Measurements from ENCODE around the gene AOPEP. TPM values are rescaled to one million over a fixed set of nuclear protein-coding genes. Genes with fewer than 3 reads are reported as not detected.

The AOPEP gene
- total and polyA plus RNA-seq, 2 of the 13 experiments (the other 11 are each of a cell fraction or from before 2014, with no cell fraction given): 22.2 to 41.6 TPM

DNA sequence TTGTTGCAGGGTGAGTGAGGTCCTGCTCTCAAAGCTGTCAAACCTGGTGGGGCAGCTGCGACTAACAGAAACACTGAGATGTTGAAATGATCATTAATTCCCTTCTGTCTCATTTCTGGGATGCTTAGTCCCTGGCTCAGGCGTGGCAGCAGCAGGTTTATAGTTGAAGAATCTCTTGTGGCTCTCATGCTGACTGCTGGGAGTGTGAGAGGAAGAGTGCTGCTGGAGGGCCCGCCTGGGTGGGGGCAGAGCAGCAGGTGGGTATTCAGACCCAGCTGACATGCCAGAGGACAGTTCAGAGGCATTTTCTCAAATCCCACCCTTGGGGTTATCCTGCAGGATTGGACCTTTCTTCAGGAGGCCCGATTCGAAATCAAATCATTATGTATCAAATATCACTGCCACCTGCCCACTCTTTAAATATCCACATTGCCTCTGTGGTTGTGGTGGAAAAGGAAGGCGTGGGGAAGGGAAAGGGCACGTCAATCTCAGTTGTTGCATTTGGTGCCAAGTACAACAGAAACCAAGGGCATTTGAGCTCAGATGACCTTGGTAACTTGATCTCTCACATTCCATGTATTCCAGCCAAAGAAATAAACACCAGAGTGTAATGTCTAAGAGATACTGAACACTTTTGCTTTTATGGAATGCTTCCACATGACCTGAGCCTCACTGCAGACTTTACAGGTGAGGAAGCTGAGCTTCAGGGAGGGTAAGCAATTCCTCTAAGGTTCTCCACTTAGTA, 224.3 kb downstream of the AOPEP start (continued):
- TF ChIP-seq FOSL2 (CRISPR knock-in tag; IDR thresholded peaks at IDR 0.05) (peak; percentile 45), RXRA (CRISPR knock-in tag; IDR thresholded peaks at IDR 0.05) (peak; percentile 55; the same call in 1 of the 2 replicates), GFI1 (CRISPR knock-in tag; IDR thresholded peaks at IDR 0.05; ENCODE audit: borderline replicate concordance) (peak; percentile 99), PCBP2 (optimal IDR thresholded peaks at IDR 0.05; ENCODE audit: low read depth, low read length, poor library complexity, severe bottlenecking) (no peak), NFIB (CRISPR knock-in tag; IDR thresholded peaks at IDR 0.05; ENCODE audit: borderline replicate concordance) (no peak), FOXA1 (IDR thresholded peaks at IDR 0.05) (no peak), FOXA1 (CRISPR knock-in tag; IDR thresholded peaks at IDR 0.05) (peak; percentile 70), ARID2 (CRISPR knock-in tag; IDR thresholded peaks at IDR 0.05; ENCODE audit: borderline replicate concordance) (no peak), ZNF317 (CRISPR knock-in tag; IDR thresholded peaks at IDR 0.05) (peak; percentile 62; the same call in 1 of the 2 replicates), MED1 (CRISPR knock-in tag; IDR thresholded peaks at IDR 0.05) (peak; percentile 87), SMC3 (IDR thresholded peaks at IDR 0.05; ENCODE audit: low read length) (0 out of 2 replicates have a peak, but pooled peaks have one; percentile 4), NR2F1 (CRISPR knock-in tag; IDR thresholded peaks at IDR 0.05) (peak in 1 of 2 experiments; percentile 48; a peak in 1 of 4 replicates), MIER2 (CRISPR knock-in tag; IDR thresholded peaks at IDR 0.05) (0 out of 2 replicates have a peak, but pooled peaks have one; percentile 43), HDAC1 (CRISPR knock-in tag; IDR thresholded peaks at IDR 0.05) (peak; percentile 65; the same call in 1 of the 2 replicates), FOXK1 (CRISPR knock-in tag; IDR thresholded peaks at IDR 0.05; ENCODE audit: borderline replicate concordance, low read depth) (peak; percentile 29; the same call in 1 of the 2 replicates), ATF1 (CRISPR knock-in tag; IDR thresholded peaks at IDR 0.05) (no peak)
- TF ChIP-seq, protein P1, sequence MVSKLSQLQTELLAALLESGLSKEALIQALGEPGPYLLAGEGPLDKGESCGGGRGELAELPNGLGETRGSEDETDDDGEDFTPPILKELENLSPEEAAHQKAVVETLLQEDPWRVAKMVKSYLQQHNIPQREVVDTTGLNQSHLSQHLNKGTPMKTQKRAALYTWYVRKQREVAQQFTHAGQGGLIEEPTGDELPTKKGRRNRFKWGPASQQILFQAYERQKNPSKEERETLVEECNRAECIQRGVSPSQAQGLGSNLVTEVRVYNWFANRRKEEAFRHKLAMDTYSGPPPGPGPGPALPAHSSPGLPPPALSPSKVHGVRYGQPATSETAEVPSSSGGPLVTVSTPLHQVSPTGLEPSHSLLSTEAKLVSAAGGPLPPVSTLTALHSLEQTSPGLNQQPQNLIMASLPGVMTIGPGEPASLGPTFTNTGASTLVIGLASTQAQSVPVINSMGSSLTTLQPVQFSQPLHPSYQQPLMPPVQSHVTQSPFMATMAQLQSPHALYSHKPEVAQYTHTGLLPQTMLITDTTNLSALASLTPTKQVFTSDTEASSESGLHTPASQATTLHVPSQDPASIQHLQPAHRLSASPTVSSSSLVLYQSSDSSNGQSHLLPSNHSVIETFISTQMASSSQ (IDR thresholded peaks at IDR 0.05; ENCODE audit: low read depth): no peak
- TF ChIP-seq, protein P1 (CRISPR knock-in tag; IDR thresholded peaks at IDR 0.05; ENCODE audit: borderline replicate concordance): 0 out of 2 replicates have a peak, but pooled peaks have one; percentile 32
- TF ChIP-seq, protein P2, sequence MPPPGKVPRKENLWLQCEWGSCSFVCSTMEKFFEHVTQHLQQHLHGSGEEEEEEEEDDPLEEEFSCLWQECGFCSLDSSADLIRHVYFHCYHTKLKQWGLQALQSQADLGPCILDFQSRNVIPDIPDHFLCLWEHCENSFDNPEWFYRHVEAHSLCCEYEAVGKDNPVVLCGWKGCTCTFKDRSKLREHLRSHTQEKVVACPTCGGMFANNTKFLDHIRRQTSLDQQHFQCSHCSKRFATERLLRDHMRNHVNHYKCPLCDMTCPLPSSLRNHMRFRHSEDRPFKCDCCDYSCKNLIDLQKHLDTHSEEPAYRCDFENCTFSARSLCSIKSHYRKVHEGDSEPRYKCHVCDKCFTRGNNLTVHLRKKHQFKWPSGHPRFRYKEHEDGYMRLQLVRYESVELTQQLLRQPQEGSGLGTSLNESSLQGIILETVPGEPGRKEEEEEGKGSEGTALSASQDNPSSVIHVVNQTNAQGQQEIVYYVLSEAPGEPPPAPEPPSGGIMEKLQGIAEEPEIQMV (CRISPR knock-in tag; IDR thresholded peaks at IDR 0.05; ENCODE audit: low read depth): no peak
- TF ChIP-seq, protein P3, sequence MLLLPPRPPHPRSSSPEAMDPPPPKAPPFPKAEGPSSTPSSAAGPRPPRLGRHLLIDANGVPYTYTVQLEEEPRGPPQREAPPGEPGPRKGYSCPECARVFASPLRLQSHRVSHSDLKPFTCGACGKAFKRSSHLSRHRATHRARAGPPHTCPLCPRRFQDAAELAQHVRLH (CRISPR knock-in tag; IDR thresholded peaks at IDR 0.05; ENCODE audit: borderline replicate concordance, low read depth): peak; percentile 27; the same call in 1 of the 2 replicates
- TF ChIP-seq, protein P4, sequence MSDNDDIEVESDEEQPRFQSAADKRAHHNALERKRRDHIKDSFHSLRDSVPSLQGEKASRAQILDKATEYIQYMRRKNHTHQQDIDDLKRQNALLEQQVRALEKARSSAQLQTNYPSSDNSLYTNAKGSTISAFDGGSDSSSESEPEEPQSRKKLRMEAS (IDR thresholded peaks at IDR 0.05): peak; percentile 28; the same call in 1 of the 2 replicates
- TF ChIP-seq, protein P5, sequence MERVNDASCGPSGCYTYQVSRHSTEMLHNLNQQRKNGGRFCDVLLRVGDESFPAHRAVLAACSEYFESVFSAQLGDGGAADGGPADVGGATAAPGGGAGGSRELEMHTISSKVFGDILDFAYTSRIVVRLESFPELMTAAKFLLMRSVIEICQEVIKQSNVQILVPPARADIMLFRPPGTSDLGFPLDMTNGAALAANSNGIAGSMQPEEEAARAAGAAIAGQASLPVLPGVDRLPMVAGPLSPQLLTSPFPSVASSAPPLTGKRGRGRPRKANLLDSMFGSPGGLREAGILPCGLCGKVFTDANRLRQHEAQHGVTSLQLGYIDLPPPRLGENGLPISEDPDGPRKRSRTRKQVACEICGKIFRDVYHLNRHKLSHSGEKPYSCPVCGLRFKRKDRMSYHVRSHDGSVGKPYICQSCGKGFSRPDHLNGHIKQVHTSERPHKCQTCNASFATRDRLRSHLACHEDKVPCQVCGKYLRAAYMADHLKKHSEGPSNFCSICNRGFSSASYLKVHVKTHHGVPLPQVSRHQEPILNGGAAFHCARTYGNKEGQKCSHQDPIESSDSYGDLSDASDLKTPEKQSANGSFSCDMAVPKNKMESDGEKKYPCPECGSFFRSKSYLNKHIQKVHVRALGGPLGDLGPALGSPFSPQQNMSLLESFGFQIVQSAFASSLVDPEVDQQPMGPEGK (CRISPR knock-in tag; IDR thresholded peaks at IDR 0.05): no peak
